GM18508 (cell line): ENCODE measurements around the gene TTC39A.
"Not testable (repeated sequence)": the region's sequence is repeated elsewhere in the genome, so short reads cannot be mapped to it uniquely, and the experiment has no call there.

Source experiments
- ATAC-seq: cut with Tn5 transposase; IDR thresholded peaks from one replicate; pipeline ENCODE4 v1.9.1; 2021; ENCODE audit warnings: moderate number of reproducible peaks; ENCODE audit not compliant: insufficient read depth, unreplicated experiment

Gene TTC39A

DNA sequence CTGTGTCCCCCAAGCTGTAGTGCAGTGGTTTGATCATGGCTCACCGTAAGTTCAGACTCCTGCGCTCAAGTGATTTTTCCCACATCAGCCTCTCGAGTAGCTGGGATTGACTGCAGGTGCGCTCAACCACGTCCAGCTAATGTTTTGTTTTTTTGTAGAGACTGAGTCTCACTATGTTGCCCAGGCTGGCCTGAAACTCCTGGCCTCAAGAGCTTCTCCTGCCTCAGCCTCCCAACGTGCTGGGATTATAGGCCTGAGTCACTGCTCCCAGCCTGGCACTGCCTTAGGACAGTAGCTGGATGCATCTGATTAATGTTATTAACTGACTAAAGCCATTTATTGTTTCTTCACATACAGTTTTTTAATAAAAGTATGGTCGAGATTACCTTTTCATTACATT lies 54.1 kb downstream of the TTC39A start:
- no peak for ATAC-seq

DNA sequence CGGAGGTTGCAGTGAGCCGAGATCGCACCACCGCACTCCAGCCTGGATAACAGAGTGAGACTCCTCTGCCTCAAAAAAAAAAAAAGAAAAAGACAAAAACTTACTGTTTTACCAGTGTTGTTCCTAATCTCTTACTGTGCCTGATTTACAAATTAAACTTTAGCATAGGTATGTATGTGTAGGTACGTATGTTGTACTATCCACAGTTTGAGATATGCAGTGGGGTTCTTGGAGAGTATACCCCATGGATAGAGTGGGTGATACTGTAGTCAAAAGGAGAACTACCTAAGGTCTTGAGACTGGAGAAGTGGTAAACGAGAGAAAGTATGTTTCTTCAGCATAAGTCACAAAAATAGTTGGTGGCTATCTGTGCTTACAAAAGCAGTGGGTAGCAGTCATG lies 55.7 kb downstream of the TTC39A start:
- no peak for ATAC-seq

DNA sequence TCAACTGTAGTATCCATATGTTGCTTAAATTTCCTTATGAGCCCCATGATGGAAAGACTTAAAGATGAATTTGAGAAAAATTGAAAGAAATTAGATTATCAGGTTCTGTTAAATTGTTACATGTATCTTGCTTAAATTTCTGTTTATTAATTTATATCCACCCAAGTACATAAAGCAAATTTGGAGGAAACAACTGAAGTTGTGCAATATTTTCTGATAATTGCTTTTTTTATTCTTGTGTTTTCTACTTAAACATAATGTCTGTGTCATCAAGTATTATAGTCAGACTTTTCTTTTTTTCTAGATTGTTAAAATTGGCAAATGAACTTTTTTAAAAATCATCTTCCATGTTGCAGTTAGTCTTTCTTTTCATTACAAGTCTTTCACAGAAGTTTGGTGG lies 57.4 kb downstream of the TTC39A start:
- no peak for ATAC-seq

DNA sequence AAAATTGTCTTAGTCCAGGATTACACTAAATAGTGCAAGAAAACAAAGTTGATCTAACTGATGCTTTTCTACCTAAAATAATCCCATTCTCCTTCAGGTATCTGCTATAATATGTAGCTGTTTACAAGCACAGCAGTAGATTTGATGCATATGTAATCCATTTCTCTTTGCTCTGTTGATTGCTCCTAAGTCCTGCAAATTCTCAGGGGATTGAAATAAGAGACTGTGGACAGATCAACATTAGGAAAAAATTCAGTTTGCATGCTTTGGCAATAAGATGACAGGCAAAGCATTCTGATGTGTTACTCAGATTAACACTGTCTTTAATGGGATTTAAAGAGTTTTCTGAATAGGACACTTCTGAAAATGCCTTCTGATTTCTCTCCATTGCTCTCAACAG lies 59.6 kb downstream of the TTC39A start:
- no peak for ATAC-seq

DNA sequence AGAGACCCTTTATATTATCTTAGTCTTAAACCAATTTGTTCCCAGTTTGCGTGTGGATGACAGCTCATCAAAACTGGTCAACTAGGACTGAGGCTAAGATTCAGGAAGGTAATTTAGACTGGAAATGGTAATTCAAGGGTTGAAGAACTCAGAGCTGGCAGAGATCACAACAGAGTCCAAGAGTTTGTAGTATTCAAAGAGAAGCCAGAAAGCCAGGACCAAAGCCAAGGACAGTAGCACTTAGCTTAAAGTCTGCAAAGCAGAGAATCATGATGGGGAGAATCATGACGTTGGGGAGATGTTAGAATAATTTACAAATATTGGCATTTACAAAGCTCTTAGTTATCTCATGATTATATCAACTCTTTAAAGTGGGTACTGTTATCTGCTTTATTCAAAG lies 61.7 kb downstream of the TTC39A start:
- ATAC-seq = no peak

DNA sequence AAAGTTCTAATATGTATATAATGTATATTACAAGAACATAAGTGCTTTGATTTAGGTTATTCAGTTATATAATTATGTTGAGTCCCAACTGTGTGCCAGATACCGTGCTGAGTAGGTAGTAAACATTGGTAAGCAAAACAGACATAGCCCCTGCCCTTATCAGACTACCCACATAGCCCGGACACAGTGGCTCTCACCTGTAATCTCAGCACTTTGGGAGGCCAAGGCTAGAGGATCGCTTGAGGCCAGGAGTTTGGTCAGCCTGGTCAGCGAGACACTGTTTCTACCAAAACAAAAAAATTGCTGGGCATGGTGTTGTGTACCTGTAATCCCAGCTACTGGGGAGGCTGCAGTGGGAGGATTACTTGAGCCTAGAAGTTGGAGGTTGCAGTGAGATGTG lies 63.6 kb downstream of the TTC39A start:
- ATAC-seq = no peak

DNA sequence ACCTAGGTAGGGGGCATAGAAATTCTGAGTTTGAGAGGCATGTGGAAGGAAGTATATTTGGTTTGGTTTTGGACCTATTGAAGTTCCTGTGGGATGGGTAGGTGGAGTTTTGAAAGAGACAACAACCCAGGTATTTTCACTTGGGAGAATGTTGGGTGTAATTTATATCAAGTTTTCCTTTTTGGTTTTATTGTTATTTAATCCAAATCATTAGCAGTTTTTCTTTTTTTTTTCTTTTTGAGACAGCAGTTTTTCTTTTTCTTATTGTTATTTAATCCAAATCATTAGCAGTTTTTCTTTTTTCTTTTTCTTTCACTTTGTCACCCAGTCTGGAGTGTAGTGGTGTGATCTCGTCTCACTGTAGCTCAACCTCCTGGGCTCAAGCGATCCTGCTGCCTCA lies 64.2 kb downstream of the TTC39A start:
- no peak for ATAC-seq

DNA sequence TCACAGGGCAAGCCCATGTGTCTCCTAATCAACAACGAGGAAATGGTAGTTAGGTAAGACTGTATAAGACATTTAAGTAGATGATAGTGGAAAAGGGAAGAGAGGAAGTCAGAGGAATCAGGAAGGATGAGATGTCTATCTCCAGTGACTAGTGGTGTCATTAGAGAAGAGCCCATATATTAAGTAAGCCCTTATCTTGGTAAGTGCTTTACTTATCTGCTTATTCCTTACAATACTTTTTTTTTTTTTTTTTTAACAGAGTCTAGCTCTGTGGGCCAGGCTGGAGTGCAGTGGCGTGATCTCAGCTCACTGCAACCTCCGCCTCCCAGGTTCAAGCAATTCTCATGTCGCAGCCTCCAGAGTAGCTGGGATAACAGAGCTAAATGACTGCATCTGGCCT lies 64.7 kb downstream of the TTC39A start:
- ATAC-seq = no peak

DNA sequence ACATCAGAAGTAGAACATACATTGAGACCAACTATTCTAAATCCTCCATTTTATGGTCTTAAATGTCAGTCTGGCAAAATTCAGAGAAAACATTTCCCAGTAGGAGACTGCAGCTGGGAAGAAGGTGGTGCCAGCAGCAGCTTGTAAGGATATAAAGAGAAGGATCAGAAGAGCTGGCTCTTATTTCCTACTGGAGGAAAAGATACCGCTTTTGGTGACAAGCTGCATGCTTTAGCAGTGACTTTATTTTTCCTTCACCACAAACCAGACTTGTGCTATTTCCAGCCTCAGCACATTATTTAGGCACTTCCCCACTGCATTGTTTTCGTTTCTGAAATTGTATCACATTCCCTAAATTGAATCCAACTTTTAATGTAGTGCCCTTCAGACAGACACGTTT lies 65.9 kb downstream of the TTC39A start:
- ATAC-seq = no peak

DNA sequence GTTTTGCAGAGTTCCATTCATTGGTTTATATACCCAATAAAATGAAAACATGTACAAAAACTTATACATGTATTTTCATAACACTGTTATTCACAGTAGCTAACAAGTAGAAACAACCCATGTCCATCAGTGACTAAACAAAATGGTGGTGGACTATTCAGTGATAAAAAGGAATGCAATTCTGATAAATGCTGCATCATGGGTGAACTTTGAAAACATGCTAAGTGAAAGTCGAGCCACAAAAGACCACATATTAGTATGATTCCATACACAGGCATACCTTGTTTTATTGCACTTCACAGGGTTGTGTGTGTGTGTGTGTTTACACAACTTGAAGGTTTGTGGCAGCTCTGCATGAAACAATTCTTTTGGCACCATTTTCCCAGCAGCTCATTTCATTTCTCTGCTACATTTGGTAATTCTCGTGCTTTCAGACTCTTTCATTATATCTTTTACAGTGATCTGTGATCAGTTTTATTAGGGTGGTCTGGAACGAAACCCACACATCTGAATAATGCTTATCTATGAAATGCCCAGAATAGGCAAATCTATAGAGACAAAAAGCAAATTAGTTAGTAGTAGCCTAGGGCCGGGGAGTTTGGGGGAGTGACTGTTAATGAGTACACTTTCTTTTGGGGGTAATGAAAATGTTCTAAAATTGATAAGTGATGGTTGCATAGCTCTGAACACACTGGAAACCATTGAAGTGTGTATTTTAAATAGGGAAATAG lies 67.0 kb downstream of the TTC39A start:
- no peak for ATAC-seq

DNA sequence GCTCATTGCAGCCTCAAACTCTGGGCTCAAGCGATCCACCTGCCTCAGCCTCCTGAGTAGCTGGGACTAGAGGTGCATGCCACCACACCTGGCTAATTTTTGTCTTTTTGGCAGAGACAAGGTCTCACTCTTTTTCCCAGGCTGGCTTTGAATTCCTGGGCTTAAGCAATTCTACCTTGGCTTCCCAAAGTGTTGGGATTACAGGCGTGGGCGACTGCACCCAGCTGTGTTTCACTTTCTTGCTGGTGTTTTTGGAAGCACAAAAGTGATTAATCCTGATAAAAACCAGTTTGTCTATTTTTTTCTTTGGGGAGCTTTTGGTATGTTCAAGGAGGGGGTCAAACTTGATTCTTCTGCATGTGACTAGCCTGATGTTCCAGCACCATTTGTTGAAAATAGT lies 75.0 kb downstream of the TTC39A start:
- no peak for ATAC-seq

DNA sequence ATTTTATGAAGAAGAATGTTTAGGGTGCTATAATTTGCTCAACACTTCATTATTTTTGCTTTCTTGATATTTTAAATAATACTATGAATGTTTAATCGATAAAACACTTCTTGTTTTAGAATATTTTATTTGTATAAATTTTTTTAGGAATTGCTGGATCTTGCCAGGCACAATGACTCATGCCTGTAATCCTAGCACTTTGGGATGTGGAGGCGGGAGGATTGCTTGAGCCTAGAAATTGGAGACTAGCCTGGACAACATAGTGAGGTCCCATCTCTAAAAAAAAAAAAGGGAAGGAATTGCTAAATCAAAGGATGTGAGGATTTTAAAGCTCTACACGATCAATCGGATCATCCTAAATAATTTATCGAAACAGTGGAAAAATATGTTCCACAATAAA lies 76.7 kb downstream of the TTC39A start:
- ATAC-seq = no peak

DNA sequence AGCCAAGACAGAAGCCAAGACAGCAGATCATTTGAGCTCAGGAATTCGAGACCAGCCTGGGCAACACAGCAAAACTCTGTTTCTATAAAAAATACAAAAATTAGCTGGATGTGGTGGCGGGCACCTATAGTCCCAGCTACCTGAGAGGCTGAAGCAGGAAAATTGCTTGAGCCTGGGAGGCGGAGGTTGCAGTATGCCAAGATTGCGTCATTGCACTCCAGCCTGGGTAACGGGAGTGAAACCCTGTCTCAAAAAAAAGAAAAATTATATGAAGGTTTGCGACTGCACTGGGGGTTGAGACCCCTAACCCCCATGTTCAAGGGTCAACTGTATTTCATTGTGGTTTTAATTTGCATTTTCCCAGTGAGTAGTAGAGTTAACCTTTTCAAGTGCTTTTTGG lies 78.0 kb downstream of the TTC39A start:
- no peak for ATAC-seq

DNA sequence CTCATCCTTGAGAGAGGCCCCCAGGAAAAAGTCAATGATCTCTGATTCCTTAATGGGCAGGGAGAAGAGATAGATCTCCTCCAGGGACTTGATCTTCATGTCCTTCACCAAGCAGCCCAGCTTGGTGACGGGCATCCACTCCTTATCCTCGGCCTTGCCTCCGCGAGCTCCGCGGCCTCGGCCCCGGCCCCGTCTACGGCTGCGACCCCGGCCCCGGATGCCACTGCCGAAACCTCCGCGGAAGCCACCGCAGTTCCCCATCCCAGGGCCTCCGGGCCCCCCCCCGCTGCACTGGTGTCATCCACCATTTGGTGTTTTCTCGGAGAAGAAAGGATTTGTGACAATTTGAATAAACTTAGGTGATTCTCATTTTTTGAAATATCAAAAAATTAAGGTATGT lies 79.2 kb downstream of the TTC39A start:
- not testable (repeated sequence) for ATAC-seq

DNA sequence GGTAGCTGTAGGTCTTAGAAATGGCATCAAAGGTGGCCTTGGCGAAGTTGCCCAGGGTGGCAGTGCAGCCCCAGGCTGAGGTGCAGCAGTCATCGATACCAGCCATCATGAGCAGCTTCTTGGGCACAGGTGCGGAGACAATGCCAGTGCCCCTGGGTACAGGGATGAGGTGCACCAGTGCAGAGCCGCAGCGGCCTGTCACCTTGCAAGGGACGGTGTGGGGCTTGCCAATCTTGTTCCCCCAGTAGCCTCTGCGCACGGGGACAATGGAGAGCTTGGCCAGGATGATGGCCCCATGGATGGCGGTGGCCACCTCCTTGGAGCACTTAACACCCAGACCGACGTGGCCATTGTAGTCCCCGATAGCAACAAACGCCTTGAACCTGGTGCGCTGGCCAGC lies 79.6 kb downstream of the TTC39A start:
- ATAC-seq = not testable (repeated sequence)

DNA sequence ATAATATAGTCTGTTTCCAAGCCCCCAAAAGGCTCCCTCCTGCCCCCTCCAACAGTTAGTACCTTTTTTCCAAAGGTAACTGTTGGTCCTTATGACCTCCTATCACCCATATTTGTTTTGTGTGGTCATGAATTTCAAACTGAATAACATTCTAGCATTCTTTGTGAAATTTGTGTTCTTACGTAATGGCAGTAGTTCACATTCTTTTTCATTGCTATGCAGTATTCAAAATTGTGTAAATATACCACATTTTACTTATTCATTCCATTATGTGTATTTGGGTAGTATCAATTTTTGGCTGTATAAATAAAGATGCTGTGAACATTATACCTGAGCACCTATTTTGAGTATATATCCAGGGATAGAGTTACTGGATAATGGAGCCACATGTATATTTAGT lies 80.9 kb downstream of the TTC39A start:
- no peak for ATAC-seq

DNA sequence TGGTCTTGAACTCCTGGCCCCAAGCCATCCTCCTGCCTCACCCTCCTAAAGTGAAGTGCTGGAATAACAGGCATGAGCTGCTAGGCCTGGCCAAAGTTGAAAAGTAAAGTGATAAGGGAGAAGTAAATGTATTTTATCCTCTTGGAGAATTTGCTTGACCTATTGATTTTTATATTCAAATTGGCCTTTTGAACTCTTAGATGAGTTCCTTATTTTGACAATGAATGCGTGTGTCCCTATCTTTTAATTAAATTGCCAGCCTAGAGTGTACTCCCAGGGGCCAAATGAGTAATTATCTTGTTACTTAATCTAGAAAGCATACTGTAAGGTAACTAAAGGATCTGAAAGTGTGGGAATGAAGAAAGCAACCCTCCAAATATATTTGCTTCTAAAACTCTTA lies 82.9 kb downstream of the TTC39A start:
- ATAC-seq = no peak

DNA sequence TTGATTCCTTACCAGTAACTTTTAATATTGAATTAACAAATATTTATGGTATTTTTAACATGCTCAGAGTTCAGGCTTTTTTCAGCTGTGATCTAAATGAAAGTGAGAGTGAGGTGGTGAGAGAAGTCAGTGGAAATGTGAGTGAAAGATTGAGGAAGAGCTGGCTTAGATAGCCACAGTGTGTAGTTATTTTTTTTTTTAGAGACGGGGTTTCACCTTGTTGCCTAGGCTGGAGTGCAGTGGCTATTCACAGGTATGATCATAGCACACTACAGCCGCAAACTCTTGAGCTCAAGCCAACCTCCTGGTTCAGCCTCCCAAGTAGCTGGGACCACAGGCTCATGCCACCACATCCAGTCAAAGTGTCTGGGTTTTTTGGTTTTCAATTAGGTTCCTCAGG lies 83.3 kb downstream of the TTC39A start:
- peak; percentile 74 for ATAC-seq

DNA sequence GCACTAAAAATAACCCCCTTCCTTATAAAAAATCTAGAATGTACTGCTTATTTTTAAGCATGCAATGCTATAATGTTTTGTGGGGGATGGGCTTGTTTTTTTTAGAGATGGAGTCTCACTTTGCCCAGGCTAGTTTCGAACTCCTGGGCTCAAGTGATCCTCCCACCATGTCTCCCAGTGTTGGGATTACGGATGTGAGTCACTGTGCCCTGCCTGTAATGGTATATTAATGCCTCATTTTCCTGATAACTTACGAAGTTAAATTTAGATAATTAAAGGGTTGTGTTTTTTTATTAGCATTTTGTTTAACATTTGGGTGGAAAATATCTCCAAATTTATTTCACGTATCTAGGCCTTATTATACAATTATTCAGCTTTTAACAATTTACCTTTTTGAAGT lies 87.8 kb downstream of the TTC39A start:
- no peak for ATAC-seq

DNA sequence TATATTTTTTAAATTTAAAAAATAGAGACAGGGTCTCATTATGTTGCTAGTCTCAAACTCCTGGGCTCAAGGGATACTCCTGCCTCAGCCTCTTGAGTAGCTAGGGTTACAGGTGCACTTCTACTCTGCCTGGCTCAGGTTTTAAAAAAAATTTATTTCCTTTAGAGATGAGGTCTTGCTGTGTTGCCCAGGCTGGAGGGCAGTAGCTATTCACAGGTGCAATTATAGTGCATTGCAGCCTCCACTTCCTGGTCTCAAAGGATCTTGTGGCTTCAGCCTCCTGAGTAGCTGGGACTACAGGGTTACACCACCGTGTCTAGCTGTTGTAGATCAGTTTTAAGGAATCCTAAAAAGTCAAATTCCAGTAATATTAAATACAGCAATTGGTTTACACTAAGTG lies 89.2 kb downstream of the TTC39A start:
- no peak for ATAC-seq

DNA sequence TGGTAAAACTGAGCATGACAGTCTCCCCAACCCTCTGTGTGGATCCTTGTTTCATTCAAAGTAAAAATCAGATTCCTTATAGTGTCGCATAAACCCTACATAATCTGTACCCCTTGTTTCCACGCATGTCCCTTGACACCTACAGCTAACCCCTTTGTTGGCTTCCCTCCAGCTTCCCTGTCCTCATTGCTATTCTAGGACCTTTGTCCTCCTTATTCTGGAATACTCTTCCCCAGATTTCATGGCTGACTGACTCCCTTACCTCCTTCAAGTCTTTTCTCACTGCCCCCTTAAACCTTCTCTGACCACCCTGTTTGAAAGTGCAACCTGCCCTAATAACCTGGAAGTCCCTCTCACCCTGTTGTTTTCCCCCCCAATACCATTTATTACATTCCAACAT lies 90.3 kb downstream of the TTC39A start:
- no peak for ATAC-seq

DNA sequence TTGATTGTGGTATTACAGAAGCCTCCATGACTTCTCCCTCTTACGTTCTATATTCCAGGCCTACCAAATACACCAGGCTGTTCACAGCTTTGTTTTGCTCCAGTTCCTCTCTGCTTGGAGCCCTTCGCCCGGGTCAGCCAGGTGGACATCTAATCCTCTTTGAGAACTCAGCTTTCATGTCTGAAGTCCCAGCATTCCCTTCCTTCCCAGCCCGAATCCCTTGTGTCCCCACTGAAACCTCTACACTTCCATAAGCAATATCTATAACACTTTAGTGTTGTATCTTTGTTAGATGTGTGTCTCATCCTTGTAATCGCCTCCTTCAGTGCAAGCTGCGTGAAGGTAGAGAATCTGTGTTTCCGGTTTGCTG lies 92.3 kb downstream of the TTC39A start:
- ATAC-seq = no peak
